Stimulated activated CD4-positive, alpha-beta T cell treated with anti-CD3 and anti-CD28 coated beads, Interleukin-12 subunit alpha, Interleukin-12 subunit beta, amount 100 ng/mL, for 24 hours (primary cell): ENCODE results near the gene KRTAP27-1.

Experiments used
- DNase-seq, 2 experiments: peaks; one replicate each; pipeline ENCODE4 v3.0.0-alpha.2; 2020; ENCODE audit warnings: low read depth in 2 of 2

KRTAP27-1 gene

DNA sequence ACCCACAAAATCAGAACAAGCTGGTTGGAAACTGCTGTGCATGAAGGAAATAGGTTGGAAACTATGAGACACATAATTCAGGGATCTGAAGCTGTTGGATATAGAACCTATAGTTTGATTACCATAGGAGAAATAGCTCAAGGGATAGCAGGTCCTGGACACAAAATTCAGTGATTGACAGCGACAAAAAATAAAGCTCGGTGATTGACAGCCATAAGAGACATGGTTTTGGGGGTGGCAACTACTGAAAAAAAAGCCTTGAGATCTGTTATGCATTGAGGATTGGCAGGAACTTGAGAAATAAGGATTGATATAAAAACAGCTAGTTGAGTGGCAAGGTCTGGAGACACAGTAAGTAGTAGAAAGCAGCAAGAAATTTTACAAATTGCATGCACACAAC, 48.3 kb downstream of the KRTAP27-1 start, which contains the start of gene KRTAP25-1:
TSS of gene KRTAP25-1 (minus strand) at position 300 of the 400 bp plus-strand sequence. CDS start at position 276, 24 bp downstream.
- DNase-seq = no peak
